Measurements from ENCODE around the gene CEACAM7.

CEACAM7 gene

DNA sequence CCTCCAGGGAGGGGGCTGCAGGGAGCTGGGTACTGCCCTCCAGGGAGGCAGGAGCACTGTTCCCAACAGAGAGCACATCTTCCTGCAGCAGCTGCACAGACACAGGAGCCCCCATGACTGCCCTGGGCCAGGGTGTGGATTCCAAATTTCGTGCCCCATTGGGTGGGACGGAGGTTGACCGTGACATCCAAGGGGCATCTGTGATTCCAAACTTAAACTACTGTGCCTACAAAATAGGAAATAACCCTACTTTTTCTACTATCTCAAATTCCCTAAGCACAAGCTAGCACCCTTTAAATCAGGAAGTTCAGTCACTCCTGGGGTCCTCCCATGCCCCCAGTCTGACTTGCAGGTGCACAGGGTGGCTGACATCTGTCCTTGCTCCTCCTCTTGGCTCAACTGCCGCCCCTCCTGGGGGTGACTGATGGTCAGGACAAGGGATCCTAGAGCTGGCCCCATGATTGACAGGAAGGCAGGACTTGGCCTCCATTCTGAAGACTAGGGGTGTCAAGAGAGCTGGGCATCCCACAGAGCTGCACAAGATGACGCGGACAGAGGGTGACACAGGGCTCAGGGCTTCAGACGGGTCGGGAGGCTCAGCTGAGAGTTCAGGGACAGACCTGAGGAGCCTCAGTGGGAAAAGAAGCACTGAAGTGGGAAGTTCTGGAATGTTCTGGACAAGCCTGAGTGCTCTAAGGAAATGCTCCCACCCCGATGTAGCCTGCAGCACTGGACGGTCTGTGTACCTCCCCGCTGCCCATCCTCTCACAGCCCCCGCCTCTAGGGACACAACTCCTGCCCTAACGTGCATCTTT, 12.5 kb upstream of the CEACAM7 start:
- DNase-seq (ENCODE audit: low read depth, low spot score) = no peak

DNA sequence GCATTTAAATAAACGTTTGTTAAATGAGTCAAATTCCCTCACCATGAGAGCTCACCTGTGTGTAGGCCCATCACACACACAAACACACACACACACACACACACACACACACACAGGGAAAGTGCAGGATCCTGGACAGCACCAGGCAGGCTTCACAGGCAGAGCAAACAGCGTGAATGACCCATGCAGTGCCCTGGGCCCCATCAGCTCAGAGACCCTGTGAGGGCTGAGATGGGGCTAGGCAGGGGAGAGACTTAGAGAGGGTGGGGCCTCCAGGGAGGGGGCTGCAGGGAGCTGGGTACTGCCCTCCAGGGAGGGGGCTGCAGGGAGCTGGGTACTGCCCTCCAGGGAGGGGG, 11.9 kb upstream of the CEACAM7 start:
- DNase-seq (ENCODE audit: low read depth, low spot score) = no peak

DNA sequence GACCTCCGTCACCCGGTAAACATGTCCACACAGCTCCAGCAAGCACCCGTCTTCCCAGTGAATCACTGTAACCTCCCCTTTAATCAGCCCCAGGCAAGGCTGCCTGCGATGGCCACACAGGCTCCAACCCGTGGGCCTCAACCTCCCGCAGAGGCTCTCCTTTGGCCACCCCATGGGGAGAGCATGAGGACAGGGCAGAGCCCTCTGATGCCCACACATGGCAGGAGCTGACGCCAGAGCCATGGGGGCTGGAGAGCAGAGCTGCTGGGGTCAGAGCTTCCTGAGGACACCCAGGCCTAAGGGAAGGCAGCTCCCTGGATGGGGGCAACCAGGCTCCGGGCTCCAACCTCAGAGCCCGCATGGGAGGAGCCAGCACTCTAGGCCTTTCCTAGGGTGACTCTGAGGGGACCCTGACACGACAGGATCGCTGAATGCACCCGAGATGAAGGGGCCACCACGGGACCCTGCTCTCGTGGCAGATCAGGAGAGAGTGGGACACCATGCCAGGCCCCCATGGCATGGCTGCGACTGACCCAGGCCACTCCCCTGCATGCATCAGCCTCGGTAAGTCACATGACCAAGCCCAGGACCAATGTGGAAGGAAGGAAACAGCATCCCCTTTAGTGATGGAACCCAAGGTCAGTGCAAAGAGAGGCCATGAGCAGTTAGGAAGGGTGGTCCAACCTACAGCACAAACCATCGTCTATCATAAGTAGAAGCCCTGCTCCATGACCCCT, 11.3 kb upstream of the CEACAM7 start:
- DNase-seq (ENCODE audit: low read depth, low spot score) = no peak

DNA sequence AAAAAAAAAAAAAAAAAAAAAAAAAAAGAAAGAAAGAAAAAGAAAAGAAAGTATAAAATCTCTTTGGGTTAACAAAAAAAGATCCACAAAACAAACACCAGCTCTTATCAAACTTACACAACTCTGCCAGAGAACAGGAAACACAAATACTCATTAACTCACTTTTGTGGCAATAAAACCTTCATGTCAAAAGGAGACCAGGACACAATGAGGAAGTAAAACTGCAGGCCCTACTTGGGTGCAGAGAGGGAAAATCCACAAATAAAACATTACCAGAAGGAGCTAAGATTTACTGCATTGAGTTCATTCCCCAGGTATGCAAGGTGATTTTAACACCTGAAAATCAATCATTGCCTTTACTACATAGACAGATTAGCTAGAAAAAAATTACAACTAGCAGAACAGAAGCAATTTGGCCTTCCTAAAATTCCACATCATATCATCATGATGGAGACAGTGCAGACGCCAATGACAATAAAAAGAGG, 10.7 kb upstream of the CEACAM7 start:
- no peak for DNase-seq (ENCODE audit: low read depth, low spot score)

DNA sequence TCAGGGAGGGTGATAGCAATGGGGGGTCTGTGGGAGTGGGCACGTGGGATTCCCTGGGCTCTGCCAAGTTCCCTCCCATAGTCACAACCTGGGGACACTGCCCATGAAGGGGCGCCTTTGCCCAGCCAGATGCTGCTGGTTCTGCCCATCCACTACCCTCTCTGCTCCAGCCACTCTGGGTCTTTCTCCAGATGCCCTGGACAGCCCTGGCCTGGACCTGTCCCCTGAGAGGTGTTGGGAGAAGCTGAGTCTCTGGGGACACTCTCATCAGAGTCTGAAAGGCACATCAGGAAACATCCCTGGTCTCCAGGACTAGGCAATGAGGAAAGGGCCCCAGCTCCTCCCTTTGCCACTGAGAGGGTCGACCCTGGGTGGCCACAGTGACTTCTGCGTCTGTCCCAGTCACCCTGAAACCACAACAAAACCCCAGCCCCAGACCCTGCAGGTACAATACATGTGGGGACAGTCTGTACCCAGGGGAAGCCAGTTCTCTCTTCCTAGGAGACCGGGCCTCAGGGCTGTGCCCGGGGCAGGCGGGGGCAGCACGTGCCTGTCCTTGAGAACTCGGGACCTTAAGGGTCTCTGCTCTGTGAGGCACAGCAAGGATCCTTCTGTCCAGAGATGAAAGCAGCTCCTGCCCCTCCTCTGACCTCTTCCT, 9.3 kb upstream of the CEACAM7 start:
- DNase-seq (ENCODE audit: low read depth, low spot score) = no peak

DNA sequence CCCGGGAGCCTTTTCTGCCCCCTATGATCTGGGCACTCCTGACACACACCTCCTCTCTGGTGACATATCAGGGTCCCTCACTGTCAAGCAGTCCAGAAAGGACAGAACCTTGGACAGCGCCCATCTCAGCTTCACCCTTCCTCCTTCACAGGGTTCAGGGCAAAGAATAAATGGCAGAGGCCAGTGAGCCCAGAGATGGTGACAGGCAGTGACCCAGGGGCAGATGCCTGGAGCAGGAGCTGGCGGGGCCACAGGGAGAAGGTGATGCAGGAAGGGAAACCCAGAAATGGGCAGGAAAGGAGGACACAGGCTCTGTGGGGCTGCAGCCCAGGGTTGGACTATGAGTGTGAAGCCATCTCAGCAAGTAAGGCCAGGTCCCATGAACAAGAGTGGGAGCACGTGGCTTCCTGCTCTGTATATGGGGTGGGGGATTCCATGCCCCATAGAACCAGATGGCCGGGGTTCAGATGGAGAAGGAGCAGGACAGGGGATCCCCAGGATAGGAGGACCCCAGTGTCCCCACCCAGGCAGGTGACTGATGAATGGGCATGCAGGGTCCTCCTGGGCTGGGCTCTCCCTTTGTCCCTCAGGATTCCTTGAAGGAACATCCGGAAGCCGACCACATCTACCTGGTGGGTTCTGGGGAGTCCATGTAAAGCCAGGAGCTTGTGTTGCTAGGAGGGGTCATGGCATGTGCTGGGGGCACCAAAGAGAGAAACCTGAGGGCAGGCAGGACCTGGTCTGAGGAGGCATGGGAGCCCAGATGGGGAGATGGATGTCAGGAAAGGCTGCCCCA, 8.5 kb upstream of the CEACAM7 start:
- DNase-seq (ENCODE audit: low read depth, low spot score) = peak; percentile 24

DNA sequence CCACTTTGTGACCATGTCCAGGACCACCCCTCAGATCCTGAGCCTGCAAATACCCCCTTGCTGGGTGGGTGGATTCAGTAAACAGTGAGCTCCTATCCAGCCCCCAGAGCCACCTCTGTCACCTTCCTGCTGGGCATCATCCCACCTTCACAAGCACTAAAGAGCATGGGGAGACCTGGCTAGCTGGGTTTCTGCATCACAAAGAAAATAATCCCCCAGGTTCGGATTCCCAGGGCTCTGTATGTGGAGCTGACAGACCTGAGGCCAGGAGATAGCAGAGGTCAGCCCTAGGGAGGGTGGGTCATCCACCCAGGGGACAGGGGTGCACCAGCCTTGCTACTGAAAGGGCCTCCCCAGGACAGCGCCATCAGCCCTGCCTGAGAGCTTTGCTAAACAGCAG, 7.7 kb upstream of the CEACAM7 start:
- DNase-seq (ENCODE audit: low read depth, low spot score) = no peak

DNA sequence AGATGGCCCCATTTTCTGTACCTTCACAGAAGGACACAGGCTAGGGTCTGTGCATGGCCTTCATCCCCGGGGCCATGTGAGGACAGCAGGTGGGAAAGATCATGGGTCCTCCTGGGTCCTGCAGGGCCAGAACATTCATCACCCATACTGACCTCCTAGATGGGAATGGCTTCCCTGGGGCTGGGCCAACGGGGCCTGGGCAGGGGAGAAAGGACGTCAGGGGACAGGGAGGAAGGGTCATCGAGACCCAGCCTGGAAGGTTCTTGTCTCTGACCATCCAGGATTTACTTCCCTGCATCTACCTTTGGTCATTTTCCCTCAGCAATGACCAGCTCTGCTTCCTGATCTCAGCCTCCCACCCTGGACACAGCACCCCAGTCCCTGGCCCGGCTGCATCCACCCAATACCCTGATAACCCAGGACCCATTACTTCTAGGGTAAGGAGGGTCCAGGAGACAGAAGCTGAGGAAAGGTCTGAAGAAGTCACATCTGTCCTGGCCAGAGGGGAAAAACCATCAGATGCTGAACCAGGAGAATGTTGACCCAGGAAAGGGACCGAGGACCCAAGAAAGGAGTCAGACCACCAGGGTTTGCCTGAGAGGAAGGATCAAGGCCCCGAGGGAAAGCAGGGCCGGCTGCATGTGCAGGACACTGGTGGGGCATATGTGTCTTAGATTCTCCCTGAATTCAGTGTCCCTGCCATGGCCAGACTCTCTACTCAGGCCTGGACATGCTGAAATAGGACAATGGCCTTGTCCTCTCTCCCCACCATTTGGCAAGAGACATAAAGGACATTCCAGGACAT, 7.0 kb upstream of the CEACAM7 start:
- DNase-seq (ENCODE audit: low read depth, low spot score) = no peak

DNA sequence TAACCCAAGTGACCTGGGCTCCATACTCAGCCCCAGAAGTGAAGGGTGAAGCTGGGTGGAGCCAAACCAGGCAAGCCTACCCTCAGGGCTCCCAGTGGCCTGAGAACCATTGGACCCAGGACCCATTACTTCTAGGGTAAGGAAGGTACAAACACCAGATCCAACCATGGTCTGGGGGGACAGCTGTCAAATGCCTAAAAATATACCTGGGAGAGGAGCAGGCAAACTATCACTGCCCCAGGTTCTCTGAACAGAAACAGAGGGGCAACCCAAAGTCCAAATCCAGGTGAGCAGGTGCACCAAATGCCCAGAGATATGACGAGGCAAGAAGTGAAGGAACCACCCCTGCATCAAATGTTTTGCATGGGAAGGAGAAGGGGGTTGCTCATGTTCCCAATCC, 6.1 kb upstream of the CEACAM7 start:
- no peak for DNase-seq (ENCODE audit: low read depth, low spot score)

DNA sequence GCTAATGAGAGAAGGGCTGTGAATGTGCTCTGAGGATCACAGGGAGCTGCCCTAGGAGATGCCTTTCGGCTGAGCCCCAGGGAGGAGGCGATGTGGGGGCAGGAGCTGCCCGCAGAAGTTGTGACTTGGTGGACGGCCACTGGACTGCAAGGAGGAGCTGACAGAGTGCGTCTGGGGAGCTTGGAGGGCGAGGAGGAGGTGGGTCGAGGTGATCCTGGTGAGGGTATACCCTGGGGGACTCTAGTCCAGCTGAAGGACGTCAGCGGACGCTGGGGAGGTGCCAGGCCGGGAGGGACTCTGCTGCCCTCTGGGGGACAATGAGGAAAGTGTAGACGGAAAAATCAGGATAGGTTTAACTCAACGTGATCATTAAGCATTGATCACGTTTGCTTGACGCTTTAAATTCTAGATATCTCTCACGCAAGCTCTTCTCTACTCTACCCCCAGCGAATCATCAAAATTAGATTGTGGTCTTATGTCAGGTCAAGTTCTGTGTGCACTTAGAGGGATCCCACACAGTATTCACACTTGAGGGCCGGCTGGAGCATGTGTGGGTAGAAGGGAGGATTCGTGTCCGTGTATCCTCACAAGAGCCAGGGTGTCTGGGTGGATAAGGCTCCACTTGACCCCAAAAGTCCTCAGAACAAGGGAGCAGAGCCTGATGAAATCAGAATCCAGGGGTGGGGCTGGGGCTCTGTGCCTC, 3.3 kb upstream of the CEACAM7 start:
- no peak for DNase-seq (ENCODE audit: low read depth, low spot score)

DNA sequence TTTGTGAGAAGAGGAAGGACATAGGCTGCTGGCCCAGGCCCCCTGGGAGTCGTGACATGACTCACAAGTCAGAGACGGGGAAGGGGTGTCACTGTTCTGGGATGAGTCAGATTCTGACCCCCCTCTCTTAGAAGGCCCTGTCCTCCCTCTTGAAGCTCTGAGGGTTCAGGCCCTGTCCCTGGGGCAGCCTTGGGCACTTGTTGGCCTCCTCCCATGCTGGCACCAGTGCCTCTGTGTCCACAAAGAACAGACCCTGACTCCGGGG, 2.7 kb upstream of the CEACAM7 start:
- no peak for DNase-seq (ENCODE audit: low read depth, low spot score)

DNA sequence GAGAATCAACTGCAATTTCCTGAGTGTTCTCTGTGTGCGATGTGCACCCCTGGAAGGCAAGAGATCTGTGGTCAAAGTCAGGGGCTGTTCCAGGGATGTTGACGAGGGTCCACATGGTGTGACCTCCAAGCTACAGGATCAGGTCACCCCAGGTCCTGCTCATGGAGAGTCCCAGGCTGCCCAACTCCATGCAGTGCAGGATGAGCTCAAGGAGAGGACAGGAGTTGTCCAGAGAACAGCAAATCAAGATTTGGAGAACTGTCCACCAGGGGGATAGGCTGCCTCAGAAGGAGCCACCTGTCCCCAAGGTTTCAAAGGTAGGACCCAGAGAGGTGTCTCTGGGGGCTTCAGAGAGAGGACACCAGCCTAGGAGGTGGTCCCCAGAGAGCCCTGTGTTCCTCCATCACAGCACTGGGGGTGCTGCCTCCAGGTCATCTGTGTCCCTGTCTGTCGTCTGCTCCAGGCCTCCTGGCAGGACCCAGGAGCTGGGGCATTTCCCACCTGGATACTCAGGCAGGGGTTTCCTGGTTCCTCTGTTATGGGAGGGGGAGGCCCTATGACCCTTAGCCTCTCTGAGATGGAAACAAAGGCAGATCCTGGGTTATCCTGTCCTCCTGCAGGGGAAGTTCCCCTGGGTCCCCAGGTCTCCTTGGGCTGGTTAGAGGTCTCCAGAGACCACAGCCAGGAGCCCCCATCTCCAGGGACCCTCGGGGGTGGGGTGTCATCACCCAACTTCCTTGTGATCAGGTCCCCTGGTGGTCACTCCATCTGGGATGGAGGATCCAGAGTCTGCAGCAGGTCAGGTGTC, 2.1 kb upstream of the CEACAM7 start:
- no peak for DNase-seq (ENCODE audit: low read depth, low spot score)

DNA sequence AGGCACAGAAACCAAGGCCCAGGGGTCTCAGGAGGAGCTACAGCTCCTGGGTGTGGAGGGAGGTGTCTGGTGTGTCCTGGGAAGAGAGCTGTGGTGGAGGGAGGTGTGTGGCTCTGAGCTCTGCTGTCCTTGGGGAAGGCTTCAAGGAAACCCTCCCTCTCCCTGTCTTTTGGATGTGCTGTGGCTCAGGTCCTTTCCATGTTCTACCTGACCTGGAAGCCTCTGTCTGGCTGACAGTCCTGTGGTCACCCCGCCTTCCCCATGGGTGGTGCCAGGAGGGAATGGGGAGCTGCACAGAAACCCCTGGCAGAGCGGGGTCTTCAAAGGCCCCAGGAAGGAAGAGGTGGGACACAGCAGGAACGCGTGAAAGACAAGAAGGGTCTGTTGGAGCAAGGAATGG, 617 bp upstream of the CEACAM7 start:
- DNase-seq (ENCODE audit: low read depth, low spot score) = no peak

DNA sequence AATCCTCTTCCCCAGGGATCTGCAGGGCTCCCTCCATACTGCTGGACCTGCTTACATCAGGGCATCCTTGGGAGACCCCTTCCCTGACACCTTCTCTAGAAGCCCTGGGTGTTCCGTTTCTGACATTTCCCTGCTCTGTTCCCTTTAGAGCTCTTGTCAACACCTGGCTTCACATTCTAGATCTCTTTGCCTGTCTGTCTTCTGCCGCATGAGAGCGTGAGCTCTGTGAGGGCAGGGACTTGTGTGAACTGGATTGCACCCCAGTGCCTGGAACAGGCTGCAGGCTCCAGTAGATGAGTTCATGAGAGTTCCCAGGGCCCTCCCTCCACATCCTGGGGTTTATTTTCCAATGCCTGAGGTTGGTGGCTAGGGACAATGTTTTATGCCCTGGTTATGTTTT, 651 bp downstream of the CEACAM7 start:
- no peak for DNase-seq (ENCODE audit: low read depth, low spot score)

DNA sequence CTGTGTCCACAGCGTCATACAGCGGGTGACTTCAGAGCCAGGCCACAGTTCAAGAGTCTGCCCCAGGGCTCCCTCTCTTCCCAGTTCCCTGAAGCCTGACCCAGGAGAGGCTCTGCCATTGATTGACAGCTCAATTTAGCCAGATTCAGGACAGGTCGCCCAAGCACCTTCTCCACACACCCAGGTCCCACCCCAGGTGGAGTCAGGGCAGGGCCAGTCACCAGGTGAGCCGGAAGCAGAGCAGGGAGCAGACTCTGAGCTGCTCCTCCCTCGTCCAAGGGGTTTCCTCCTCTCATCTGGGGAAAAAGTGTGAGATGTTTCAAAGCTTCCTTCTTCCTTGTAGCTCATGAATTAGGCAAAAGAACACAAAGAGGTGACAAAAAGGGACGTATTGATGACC, 5.6 kb downstream of the CEACAM7 start:
- DNase-seq (ENCODE audit: low read depth, low spot score) = no peak

DNA sequence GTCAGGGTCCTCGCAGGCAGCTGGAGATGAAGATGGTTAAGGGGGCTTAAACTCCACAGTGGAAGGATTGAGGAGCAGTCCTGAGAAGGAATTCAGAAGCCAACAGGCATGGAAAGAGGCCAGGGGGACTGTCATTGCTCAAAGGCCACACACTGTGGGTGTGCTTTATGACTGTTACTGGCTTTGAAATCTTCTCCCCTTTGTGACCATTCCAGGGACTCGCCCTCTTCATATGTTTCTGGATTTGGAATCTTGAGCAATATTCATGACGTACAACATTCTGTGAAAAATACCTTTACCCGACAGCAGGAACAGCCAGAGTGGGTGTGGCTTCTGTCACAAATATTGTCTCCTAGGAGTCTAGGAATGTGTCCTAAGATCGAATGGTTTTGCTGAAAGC, 16.6 kb downstream of the CEACAM7 start:
- DNase-seq (ENCODE audit: low read depth, low spot score) = no peak

DNA sequence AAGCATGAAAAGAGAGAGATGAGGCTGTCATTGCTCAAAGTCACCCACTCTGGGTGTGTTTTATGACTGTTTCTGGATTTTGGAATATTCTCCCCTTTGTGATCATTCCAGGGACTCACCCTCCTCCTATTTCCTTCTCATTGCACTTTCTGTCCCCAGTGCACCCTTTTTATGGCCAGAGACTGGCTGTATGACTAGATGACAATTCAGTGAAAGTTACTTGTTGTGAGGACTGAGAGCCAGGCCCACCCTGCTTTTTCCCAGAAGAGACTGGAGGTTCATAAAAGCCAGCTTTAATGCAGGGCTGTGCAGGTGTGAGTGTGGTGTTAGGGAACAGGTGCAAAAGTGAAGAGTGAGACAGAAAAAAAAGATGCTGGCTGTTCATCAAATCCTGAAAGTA, 17.3 kb downstream of the CEACAM7 start:
- DNase-seq (ENCODE audit: low read depth, low spot score) = no peak

DNA sequence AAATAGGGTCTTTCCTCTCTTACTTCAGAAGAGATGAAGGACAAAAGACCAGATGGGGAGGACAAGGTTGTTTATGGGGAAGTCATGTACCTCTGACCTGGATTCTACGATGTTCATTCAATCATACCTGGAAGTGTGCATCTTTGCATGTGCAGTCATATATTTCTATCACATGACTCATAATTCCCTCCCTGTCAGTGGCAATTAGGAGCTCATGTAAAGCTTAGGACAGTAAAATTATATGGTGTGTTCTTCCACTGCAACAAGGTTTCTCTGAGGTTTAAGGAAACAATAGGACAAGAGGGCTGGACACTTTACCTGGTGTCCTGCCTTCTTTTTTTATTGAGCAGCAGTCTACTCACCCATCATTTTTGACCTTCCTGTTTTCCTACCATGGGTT, 19.8 kb downstream of the CEACAM7 start:
- DNase-seq (ENCODE audit: low read depth, low spot score) = no peak

DNA sequence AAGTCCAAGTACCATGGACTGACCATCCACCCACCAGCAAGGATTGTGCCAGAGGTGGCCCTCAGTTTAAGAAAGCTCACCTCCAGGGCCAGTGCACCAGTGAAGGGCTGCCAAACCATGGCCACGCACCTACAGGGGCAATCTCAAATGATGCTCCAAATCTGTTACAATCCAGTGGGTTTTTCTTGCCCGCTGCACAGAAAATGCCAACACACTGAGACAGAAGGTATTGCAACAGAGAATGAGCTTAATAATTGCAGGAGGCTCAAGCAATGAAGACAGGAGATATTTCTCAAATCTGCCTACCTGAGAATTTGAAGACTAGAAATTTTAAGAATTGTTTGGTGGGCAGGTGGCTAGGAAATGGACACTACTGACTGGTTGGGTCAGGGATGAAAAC, 22.0 kb downstream of the CEACAM7 start:
- DNase-seq (ENCODE audit: low read depth, low spot score) = no peak

DNA sequence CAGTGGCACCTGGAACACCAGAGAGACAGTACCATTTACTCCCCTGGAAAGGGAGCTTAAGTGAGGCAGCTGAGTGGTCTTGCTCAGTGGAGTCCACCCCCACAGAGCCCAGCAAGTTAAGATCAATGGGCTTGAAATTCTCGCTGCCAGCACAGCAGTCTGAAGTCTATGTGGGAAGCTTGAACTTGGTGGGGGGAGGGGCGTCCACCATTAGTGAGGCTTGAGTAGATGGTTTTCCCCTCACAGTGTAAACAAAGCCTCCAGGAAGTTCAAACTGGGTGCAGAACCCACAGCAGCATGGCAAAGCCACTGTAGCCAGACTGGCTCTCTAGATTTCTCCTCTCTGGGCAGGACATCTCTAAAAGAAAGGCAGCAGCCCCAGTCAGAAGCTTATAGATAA, 30.9 kb downstream of the CEACAM7 start:
- DNase-seq (ENCODE audit: low read depth, low spot score) = no peak
